HG03175 (cell line): Measurements from ENCODE around the gene GTPBP6.
"Not testable (repeated sequence)": the region's sequence is repeated elsewhere in the genome, so short reads cannot be mapped to it uniquely, and the experiment has no call there.

ENCODE experiments used
- ATAC-seq: cut with Tn5 transposase; IDR thresholded peaks from one replicate; pipeline ENCODE4 v1.9.1; 2021; ENCODE audit warnings: mild to moderate bottlenecking, moderate library complexity; ENCODE audit not compliant: unreplicated experiment

Gene GTPBP6

GRCh38 chrX:336227-336626 is 17.6 kb upstream of the GTPBP6 start:
- no peak for ATAC-seq

DNA sequence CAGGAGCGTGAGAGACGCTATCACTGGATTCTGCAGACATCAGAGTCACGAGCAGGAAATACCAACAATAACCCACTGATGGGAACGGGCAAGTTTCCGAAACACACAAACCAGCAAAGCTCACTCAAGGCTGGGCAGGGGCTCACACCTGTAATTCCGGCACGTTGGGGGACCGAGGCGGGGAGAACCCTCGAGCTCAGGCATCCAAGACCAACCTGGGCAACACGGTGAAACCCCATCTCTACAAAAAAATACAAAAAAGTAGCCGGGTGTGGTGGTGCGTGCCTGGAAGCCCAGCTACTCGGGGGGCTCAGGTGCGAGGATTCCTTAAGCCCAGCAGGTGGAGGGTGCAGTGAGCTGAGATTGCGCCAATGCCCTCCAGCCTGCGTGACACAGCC is 17.2 kb upstream of the GTPBP6 start:
- ATAC-seq, result no peak

- ATAC-seq, result no peak
Measured at GRCh38 chrX:334971-335757, 16.6 kb upstream of the GTPBP6 start.

GRCh38 chrX:334331-334891 is 15.8 kb upstream of the GTPBP6 start:
- no peak for ATAC-seq

DNA sequence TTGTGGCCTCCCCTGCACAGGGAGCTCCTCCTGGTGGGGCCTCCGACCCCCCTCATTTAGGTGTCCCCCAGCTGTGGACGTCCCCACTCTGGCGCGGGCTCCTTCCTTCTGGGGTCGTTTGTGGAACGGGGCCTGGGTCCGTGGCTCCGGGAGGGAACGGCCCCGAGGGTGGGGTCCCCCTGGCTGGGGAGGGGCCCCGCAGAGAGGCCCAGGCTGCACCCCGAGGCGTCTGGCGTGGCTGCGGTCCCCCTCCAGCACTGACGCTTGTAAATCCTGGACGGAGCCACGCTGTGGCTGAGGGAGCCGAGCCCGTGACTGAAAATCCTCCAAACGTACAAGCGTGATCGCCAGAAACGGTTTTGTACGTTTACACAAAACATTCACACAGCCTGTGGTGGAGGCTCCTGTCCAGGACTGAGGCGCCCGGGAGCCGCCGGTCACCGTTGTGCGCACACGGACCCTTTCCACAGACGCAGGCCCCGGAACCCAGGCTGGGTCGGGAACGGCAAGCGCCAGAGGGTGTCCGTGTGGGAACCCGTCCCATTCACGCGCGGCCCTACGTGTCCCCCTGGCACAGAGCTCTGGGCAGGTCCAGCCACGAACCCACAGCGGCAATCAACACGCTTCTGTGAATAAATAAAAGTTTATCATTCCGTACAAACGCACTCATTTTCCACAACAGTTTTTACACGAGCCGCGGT is 15.2 kb upstream of the GTPBP6 start:
- ATAC-seq, result no peak

GRCh38 chrX:332916-333610 is 14.5 kb upstream of the GTPBP6 start:
- no peak for ATAC-seq

DNA sequence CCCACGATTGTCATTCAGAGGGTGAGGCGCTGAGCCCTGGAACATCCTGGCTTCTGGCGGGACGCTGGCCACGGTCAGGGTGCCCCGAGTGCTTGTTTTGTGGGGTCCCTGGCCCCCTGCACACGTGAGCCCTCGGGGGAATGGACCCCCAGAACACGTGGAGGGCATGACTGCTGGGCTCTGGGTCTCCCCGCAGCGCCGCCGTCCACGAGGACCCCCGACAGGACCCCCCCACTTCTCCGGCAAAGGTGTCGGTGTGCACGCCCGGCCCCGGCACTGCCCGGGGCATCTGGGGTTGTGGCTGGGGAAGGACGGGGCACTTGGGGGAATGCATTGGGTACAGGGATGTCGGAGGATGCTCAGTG is 13.9 kb upstream of the GTPBP6 start:
- no peak for ATAC-seq

DNA sequence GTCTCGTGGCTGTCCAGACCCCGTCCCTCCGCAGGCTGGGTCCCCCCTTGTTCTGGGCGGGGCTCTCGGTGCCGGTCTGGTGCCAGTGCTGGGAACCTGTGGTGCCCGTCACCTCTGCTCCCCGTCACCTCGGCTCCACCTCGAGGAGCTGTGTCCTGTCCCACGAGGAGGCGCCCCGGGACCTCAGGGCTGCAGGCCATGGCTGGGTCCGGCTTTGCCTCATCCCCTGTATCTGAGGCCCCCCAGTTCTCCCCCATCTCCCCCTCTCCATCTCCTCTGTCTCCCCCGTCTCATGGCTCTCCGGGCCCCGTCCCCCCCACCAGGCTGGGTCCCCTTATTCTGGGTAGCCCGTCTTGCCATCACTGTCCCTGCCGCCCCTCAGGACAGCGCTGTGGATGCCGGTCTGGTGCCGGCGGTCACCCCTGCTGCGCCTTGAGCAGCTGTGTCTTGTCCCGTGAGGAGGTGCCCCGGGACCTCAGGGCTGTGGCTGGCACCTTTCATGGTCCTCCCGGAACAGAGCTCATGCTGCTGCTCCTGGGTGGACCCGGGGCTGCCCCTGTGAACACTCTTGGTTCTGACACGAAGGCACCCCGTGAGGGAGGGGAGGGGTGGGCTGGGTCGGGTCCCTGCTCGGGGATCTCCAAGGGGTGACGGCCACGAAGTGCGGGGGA is 13.4 kb upstream of the GTPBP6 start:
- ATAC-seq, result no peak

- no peak for ATAC-seq
Measured at GRCh38 chrX:331151-331824, 12.7 kb upstream of the GTPBP6 start.

GRCh38 chrX:330726-331150 is 12.1 kb upstream of the GTPBP6 start:
- no peak for ATAC-seq

DNA sequence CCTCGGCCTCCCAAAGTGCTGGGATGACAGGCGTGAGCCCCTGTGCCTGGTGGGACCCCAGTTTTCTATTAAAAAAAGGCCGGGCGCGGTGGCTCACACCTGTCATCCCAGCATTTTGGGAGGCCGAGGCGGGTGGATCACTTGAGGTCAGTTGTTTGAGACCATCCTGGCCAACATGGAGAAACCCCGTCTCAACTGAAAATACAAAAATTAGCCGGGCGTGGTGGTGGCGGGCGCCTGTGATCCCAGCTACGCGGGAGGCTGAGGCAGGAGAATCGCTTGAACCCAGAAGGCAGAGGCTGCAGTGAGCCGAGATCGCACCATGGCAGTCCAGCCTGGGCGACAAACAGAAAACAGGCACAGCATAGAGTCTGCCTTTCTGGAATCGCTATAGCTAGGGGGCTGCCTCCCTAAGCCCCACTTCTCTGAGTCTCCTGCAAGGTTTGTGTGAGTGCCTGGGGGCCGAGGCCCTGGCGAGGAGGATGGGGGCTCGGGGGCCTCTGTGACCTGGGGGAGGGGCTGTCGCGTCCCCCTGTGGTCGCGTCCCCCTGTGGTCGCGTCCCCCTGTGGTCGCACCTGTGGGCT is 11.6 kb upstream of the GTPBP6 start:
- not testable (repeated sequence) for ATAC-seq

DNA sequence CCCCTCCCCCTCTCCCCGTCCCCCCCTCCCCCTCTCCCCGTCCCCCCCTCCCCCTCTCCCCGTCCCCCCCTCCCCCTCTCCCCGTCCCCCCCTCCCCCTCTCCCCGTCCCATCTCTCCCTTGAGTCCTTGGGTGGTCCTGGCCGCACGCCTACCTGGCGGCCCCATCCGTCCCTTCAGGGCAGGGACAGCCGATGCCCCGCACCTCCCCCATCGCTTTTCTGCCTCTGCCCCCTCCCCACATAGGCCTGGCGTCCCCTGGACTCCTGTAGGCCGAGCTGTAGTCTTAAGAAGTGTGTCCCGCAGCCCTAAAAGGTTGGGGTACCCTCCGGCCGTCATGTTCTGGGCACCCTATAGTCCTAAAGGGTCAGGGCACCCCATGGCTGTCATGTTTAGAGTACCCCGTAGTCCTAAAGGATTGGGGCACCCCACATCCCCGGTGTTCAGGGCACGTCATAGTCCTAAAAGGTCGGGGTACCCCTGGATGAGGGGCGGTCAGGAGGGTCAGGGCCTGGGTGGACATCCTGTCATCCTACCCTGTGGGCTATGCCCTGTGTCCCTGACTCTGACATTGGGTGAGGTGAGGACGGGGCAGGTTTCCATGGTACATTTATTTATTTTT is 10.8 kb upstream of the GTPBP6 start:
- ATAC-seq, result no peak

DNA sequence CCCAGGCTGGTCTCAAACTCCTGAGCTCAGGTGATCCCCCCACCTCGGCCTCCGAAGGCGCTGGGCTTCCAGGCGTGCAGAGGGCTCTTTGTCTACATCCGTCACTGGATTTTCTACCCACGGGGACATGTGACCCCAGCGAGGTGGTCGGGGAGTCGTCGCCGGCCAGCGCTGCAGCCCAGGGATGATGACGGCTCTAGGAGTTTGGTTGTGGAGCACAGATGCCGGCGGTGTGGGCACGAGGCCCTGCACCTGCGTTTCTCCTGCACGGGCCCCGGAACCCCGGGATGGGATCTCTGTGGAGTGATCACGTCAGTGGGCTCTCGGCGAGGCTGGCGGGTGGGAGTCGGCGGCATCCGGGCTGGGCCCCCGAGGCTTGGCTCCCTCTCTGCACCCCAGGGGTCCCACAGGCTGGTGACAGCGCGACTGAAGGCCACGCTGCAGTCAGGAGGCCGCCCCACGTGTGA is 9.1 kb upstream of the GTPBP6 start:
- ATAC-seq, result no peak

DNA sequence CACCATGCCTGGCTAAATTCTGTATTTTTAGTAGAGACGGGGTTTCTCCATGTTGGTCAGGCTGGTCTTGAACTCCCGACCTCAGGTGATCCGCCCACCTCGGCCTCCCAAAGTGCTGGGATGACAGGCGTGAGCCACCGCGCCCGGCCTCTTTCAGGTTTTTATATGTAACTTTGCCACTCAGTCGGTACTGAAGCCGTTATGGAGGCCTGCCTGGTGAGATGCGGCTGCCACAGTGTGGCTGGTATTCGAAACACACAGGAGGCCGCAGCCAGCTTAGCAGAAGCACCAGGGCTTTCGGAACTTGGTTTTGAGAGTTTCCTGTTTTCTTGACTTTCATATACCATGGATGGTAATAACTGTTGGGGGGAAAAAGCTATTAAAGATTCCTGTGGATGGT is 6.1 kb upstream of the GTPBP6 start:
- not testable (repeated sequence) for ATAC-seq

DNA sequence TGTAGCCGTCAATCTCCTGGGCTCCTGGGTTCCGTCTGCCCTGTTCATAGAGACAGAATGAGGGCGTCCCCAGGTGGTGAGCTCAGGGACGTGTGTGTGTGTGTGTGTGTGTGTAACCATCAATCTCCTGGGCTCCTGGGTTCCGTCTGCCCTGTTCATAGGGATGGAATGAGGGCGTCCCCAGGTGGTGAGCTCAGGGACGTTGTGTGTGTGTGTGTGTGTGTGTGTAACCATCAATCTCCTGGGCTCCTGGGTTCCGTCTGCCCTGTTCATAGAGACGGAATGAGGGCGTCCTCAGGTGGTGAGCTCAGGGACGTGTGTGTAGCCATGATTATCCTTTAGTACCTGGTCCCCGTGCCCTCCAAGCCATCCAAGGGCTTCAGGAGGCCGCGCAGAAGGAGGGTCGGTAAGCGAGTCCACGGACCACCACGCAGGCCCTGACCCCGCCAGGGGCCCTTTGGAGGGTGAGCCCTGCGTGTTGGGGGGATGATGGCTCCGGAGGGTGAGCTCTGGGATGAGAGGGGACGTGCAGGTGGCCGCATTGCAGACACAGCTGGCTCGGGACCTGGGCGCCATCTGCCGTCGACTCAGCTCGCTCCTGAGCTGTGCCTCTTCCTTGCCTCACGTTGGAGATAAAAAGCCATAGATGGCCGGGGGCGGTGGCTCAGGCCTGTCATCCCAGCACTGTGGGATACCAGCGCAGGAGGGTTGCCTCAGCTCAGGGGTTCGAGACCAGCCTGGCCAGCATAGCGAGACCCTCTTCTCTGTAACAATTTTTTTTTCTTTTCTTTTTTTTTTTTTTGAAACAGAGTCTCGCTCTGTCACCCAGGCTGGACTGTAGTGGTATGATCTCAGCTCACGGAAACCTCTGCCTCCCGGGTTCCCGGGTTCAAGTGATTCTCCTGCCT is 5.4 kb upstream of the GTPBP6 start:
- ATAC-seq, result no peak

DNA sequence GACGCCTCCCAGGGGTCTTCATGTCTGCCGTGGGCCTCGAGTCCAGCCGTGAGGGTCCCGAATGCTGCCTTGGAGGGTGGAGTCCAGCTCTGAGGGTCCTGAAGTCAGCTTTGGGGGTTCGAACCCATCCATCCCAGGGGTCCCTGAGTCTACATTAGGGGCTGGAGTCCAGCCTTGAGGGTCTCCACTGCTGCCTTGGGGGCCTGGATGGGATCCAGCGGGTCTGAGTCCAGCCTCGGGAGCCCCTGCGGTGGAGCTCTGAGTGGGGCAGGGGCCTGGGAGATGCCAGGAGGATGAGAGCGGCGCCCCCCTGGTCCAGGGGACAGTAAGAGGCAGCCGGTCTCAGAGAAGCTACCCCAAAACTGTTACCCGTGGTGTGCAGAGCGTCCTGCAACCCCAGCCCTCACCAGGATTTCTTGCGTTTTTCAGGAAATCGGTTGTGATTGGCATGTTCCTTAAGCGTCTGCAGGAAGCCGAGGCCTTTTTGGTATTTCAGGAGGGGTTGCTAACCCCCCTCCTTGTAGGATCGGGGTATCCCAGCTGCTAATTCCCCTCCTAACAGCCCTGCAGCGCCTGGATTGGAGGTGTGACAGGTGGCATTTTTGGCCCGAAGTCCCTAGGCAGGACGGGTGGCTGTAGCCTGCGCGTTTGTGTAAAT is 1.7 kb upstream of the GTPBP6 start:
- no peak for ATAC-seq

DNA sequence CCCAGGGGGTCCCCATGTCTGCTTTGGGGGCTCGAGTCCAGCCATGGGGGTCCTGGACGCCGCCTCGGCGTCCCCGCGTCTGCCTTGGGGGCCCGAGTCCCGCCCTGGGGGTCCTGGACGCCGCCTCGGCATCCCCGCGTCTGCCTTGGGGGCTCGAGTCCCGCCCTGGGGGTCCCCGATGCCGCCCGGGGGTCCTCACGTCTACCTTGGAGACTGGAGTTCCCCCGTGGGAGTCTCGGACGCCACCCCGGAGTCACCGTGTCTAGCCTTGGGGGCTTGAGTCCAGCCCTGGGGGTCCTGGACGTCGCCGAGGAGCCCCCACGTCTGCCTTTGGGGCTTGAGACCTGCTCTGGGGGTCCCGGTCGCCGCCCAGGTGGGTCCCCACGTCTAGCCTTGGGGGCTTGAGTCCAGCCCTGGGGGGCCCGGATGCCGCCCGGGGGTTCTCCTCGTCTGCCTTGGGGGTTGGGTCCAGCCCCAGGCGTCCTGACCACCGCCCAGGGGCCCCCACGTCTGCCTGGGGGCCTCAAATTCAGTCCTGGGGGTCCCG is 1.1 kb upstream of the GTPBP6 start:
- ATAC-seq, result no peak
